Activated CD4-positive, alpha-beta T cell treated with anti-CD3 and anti-CD28 coated beads, Interleukin-10, Interleukin-2, amounts not matched to agents 100 ng/mL and 50 ng/mL, durations not matched to agents 16 hours and 8 hours (primary cell): ENCODE measurements around the gene PITPNC1.
"Not testable (repeated sequence)": the region's sequence is repeated elsewhere in the genome, so short reads cannot be mapped to it uniquely, and the experiment has no call there.

Source experiments
- DNase-seq: peaks from one replicate; pipeline ENCODE4 v3.0.0-alpha.2; 2020

PITPNC1 gene

GRCh38 chr17:67700725-67701119, 323.6 kb downstream of the PITPNC1 start:
- no peak for DNase-seq

DNA sequence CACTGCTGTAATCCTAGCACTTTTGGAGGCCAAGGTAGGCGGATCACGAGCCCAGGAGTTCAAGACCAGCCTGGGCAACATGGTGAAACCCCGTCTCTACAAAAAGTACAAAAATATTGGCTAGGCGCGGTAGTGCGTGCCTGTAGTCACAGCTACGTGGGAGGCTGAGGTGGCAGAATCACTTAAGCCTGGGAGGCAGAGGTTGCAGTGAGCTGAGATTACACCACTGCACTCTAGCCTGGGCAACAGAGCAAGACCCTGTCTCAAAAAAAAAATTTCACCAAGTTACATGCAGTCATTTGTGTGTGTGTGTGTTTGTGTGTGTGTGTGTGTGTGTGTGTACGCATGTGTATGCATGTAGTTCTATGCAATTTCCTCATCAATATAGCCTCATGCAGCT, 325.8 kb downstream of the PITPNC1 start:
- not testable (repeated sequence) for DNase-seq

GRCh38 chr17:67707442-67707841, 330.4 kb downstream of the PITPNC1 start:
- DNase-seq: no peak

- DNase-seq: no peak
Observed at GRCh38 chr17:67708378-67708777, 331.3 kb downstream of the PITPNC1 start.

- DNase-seq: no peak
Observed at GRCh38 chr17:67711916-67712315, 334.8 kb downstream of the PITPNC1 start.

DNA sequence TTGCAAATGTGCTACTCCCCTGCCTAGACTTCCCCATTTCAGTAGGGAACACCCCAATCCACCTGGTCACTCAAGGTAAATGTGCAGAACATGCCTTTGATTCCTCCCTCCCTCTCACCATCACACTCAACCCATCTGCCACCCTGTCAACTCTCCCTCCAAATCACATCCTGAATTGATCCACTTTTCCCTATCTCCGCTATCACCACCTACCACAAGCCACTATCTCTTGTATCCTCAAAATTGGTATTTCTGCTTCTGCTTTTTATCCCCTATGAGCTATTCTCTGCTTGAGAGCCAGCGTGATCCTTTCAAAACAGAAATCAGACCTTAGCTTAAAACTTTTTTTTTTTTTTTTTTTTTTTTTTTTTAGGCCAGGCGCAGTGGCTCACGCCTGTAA, 335.3 kb downstream of the PITPNC1 start:
- DNase-seq: no peak

- no peak for DNase-seq
Observed at GRCh38 chr17:67713169-67713568, 336.1 kb downstream of the PITPNC1 start.

DNA sequence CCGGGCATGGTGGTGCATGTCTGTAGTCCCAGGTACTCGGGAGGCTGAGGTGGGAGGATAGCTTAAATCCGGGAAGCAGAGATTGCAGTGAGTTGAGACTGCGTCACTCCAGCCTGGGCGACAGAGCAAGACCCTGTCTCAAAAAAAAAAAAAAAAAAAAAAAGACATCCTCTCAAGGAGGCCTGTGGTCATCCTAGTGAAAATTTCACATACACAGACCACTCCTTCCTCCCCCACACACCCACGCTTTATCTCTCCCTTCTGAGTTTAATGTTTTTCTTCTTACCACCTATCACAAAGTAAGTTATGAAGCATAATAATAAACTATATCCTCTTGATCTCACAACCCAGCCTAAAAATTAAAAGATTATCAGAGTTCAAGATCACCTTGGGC, 339.3 kb downstream of the PITPNC1 start:
- DNase-seq: no peak

GRCh38 chr17:67717192-67717623, 340.1 kb downstream of the PITPNC1 start:
- peak; percentile 4 for DNase-seq

DNA sequence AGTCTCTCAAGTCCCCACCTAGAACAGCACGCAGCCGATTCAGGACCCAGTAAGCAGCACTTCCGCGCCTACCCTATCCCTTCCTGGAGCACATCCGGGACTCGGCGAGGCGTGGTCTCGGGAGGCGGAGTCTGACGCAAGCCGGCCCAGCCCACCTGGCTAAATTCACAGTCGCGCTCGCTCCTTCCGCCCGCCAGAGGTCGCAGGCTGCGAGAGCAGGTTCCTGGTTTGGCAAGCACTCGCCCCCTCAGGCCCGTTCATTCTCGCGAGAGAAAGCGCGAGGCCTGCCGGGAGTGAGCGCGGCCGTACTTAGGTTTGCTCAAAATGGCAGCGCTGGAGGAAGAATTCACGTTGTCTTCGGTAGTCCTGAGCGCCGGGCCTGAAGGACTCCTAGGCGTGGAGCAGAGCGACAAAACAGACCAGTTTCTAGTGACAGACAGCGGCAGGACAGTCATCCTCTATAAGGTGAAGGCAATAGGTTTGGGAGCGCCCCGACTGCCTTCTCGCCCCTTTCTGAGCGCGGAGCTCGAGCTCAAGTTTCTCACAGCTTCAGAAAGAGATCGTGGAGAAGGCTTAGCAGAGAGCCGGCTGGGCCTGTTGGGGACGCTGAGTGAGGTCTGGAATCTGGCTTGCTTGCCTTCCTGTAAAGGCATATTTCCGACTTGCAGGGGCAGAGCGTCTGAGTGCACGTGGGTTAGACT, 340.7 kb downstream of the PITPNC1 start, which contains the start of gene NOL11:
NOL11 (plus strand) TSS at position 313 of the 701 bp plus-strand sequence; CDS start at position 325, 12 bp downstream.
- DNase-seq: peak; percentile 100

- DNase-seq: peak; percentile 59
Observed at GRCh38 chr17:67718325-67718941, 341.4 kb downstream of the PITPNC1 start.

- no peak for DNase-seq
Observed at GRCh38 chr17:67725373-67725791, 348.3 kb downstream of the PITPNC1 start.

DNA sequence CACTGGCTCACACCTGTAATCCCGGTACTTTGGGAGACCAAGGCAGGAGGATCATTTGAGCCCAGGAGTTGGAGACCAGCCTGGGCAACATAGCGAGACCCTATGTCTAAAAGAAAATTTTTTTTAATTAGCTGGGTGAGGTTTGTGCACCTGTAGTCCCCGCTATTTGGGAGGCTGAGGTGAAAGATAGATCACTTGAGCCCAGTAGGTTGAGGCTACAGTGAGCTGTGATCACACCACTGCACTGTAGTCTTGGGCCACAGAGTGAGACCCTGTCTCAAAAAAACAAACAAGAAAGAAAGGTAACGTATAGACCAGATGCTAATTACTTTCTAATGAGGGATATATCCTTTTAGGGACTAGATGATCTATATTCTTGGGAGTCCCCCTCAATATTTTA, 348.7 kb downstream of the PITPNC1 start:
- no peak for DNase-seq

DNA sequence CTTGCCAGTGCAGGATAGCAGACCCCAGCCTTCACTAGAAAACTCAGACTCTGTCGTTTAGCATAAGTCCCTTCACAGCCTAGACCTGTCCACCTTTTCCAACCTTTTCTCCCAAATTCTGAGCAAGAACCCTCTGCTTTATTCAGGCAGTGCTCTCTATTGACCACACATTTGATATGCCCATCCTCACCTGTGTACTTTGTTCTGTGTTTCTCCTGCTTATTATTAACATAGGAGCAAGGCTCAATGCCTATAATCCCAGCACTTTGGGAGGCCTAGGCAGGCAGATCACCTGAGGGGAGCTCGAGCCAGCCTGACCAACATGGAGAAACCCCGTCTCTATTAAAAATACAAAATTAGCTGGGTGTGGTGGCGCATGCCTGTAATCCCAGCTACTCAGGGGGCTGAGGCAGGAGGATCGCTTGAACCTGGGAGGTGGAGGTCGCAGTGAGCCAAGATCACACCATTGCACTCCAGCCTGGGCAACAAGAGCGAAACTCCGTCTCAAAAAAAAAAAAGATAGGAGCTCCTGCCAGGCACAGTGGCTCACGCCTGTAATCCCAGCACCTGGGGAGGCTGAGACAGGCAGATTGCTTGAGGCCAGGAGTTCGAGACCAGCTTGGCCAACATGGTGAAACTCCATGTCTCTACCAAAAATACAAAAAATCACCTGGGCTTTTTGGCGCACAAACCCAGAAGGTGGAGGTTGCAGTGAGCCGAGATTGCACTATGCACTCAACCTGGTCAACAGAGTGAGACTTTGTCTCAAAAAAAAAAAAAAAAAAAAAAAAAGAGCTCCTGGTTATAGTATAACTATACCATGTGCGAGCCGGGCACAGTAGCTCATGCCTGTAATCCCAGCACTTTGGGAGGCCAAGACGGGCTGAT, 350.3 kb downstream of the PITPNC1 start:
- not testable (repeated sequence) for DNase-seq

DNA sequence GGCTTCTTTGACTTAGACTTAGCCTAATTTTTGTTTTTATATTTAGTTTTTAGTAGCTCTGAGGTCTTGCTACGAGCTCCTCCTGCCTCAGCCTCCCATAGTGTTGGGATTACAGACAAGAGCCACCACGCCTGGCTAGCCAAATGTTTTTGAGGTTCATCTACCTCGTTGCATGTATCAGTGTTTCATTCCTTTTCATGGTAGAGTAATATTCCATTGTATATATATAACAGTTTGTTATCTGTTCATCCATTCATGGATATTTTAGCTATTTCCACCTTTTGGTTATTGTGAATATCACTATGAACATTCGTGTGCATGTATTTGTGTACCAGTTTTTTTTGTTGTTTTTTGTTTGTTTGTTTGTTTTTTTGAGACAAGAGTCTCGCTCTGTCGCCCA, 352.8 kb downstream of the PITPNC1 start:
- no peak for DNase-seq

DNA sequence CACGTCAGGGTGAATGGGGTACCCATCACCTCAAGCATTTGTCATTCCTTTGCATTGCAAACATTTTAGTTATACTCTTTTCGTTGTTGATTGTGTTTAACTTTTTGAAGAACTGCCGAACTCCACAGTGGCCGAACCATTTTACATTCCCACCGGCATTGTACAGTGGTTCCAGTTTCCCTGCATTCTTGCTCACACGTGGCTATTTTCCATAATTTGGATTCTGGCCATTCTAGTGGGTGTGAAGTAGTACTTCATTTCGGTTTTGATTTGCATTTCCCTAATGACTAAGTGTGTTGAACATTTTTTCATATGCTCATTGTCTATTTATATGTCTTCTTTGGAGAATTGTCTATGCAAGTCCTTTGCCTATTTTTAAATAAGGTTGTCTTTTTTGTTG, 353.6 kb downstream of the PITPNC1 start:
- DNase-seq: no peak

- no peak for DNase-seq
Observed at GRCh38 chr17:67733449-67733848, 356.4 kb downstream of the PITPNC1 start.

DNA sequence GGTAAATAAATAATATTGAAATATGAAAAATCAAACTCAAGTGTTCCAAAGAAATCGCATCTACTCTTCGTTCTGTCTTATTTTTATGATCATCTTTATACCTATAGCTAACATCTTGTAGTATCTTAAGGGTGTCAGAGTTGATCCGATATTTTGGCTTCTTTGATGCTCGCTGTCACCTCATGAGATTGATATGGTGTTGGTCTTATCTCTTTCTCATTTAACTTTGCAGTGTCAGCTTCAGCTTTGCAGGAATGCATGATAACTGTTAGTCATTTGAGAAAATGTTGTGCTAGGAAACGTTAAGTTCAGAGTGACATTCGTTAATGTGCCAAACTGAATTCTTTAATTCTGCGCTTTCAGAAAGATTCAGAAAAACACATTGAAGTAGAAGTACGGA, 360.1 kb downstream of the PITPNC1 start:
- no peak for DNase-seq

DNA sequence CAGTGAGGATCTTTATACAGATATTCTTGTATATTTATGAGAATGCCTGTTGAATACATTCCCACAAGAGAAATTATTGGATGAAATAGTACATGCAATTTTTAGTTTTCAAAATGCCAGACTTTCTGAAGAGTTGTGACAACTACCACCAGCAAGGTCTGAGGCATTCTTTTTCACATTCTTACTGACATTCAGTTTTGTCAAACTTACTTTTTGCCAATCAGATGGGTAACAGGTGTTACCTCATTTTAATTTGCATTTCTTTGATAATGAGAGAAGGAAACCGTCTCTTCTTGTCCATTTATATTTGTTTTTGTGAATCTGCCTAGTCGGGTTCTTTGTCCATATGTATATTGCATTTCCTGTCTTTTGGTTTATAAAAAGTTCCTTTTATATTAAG, 364.9 kb downstream of the PITPNC1 start:
- no peak for DNase-seq
